ENCODE results near the gene DCAF10. TPM values are rescaled to one million over a fixed set of nuclear protein-coding genes. Genes with fewer than 3 reads are reported as not detected.
"Not testable (repeated sequence)": the region's sequence is repeated elsewhere in the genome, so short reads cannot be mapped to it uniquely, and the experiment has no call there.

Gene DCAF10, protein sequence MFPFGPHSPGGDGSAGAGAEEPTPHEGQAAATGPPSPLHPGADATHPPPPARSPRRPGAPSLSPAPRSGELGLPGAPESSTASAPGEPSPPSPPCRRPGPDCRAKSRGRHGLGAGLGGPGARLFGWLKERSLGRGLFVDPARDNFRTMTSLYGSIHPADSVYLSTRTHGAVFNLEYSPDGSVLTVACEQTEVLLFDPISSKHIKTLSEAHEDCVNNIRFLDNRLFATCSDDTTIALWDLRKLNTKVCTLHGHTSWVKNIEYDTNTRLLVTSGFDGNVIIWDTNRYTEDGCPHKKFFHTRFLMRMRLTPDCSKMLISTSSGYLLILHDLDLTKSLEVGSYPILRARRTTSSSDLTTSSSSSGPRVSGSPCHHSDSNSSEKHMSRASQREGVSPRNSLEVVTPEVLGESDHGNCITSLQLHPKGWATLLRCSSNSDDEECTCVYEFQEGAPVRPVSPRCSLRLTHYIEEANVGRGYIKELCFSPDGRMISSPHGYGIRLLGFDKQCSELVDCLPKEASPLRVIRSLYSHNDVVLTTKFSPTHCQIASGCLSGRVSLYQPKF
- total RNA-seq (28.5 TPM), polyA plus RNA-seq (ENCODE audit: insufficient read depth, low read depth, low replicate concordance) (10.6 TPM)
- long read RNA-seq, donor 1, partial matches to known transcripts: 12 of 13 reads
- long read RNA-seq, donor 1, other reads (novel, unspliced or antisense): 0 of 13 reads
- long read RNA-seq, donor 2: 0 reads
- long read RNA-seq, donor 3, partial matches to known transcripts: 5 of 6 reads
- long read RNA-seq, donor 3, other reads (novel, unspliced or antisense): 0 of 6 reads
- long read RNA-seq, donor 4, partial matches to known transcripts: 0 of 3 reads
- long read RNA-seq, donor 4, other reads (novel, unspliced or antisense): 0 of 3 reads
- long read RNA-seq, donor 5, partial matches to known transcripts: 0 of 1 reads
- long read RNA-seq, donor 5, other reads (novel, unspliced or antisense): 0 of 1 reads
- long read RNA-seq, donor 6: 0 reads
- long read RNA-seq, donor 7, transcript DCAF10-202 (7 exons, 3,862 nt): major isoform, 24 of 56 reads
- long read RNA-seq, donor 7, partial matches to known transcripts: 5 of 56 reads
- long read RNA-seq, donor 7, other reads (novel, unspliced or antisense): 27 of 56 reads
- long read RNA-seq, donor 8, partial matches to known transcripts: 21 of 22 reads
- long read RNA-seq, donor 8, other reads (novel, unspliced or antisense): 0 of 22 reads
- long read RNA-seq, donor 9, partial matches to known transcripts: 0 of 1 reads
- long read RNA-seq, donor 9, other reads (novel, unspliced or antisense): 0 of 1 reads
- long read RNA-seq, donor 10, transcript DCAF10-202 (7 exons, 3,862 nt): major isoform, 6 of 15 reads
- long read RNA-seq, donor 10, partial matches to known transcripts: 9 of 15 reads
- long read RNA-seq, donor 10, other reads (novel, unspliced or antisense): 0 of 15 reads

DNA sequence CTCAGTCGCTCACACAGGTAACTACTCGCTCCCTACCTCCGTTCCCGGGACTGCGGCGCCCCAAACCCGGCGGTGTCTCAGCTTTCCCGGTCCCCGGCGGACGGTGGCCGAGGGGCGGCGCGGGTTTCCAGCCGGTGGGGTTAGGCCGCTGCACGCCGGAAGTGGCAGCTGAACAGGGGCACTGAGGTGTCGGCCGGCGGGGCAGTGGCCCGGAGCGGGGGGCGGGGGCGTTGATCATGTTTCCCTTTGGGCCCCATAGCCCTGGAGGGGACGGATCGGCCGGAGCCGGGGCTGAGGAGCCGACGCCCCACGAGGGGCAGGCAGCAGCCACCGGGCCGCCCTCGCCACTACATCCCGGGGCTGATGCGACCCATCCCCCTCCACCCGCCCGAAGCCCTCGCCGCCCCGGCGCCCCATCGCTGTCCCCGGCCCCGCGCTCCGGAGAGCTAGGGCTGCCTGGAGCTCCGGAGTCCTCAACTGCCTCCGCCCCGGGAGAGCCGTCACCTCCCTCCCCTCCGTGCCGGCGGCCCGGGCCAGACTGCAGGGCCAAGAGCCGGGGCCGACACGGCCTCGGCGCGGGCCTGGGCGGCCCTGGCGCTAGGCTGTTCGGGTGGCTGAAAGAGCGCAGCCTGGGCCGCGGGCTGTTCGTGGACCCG, at the start of gene DCAF10:
DCAF10 (plus strand) TSS at position 167 of the 656 bp plus-strand sequence; CDS start at position 237, 70 bp downstream.
- DNase-seq (peak; percentile 93 to 96 (median 94)), FAIRE-seq (no peak)
- H3K4me1 ChIP-seq (ENCODE audit: control insufficient read depth in 2 of 3, insufficient read depth in 2 of 3, low read depth in 1 of 3, low read length in 3 of 3): peaks cover 0 to 12% (median 4%) of the 10 kb centered on the region in 3 donors
- intact Hi-C loops (cut with DNase I): no loop called here
- no peaks in the 10 kb centered on the region for H3K27me3 ChIP-seq (ENCODE audit: control insufficient read depth, insufficient read depth, low read length)
- no peaks in the 10 kb centered on the region for H3K36me3 ChIP-seq (ENCODE audit: control insufficient read depth in 2 of 3, insufficient read depth in 3 of 3, low read length in 3 of 3)
- TF ChIP-seq, protein P1, sequence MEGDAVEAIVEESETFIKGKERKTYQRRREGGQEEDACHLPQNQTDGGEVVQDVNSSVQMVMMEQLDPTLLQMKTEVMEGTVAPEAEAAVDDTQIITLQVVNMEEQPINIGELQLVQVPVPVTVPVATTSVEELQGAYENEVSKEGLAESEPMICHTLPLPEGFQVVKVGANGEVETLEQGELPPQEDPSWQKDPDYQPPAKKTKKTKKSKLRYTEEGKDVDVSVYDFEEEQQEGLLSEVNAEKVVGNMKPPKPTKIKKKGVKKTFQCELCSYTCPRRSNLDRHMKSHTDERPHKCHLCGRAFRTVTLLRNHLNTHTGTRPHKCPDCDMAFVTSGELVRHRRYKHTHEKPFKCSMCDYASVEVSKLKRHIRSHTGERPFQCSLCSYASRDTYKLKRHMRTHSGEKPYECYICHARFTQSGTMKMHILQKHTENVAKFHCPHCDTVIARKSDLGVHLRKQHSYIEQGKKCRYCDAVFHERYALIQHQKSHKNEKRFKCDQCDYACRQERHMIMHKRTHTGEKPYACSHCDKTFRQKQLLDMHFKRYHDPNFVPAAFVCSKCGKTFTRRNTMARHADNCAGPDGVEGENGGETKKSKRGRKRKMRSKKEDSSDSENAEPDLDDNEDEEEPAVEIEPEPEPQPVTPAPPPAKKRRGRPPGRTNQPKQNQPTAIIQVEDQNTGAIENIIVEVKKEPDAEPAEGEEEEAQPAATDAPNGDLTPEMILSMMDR (IDR thresholded peaks at IDR 0.05; ENCODE audit: borderline replicate concordance, extremely low read depth, insufficient read depth): no peak
- H3K4me3 ChIP-seq (ENCODE audit: low read length in 3 of 3): peak within 1 kb of the TSS; percentile 90 to 98 (median 94)
- peak within 1 kb of the TSS; percentile 81 to 93 (median 90) for H3K9ac ChIP-seq (ENCODE audit: low read length in 3 of 3)
- H3K27ac ChIP-seq (ENCODE audit: low read depth in 2 of 2, low read length in 2 of 2): peak within 1 kb of the TSS; percentile 82 to 88
- no peaks in the 10 kb centered on the region for H3K9me3 ChIP-seq (ENCODE audit: control insufficient read depth in 2 of 3, insufficient read depth in 1 of 3, low read length in 3 of 3)

DNA sequence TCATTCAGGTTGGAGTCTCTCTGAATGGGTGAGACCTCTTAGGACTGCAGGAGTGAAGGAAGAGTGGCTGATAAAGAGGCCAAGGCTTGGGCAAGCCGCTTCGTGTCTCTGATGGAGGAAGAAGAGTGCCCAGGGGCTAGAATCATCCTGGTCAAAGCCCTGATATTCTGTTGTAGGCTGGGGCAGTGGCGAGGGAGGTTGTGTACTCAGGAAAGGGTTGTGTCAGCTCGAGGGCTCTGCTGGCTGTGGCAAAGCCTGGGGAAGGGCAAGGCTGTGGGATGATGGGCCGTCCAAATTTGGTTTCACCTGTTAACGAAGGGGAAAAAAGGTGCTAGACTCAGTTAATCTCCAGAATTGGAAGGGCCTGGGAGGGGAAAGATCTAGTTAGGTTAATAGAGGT, 49.4 kb upstream of the DCAF10 start:
- no peak overlapping the region for H3K9ac ChIP-seq (ENCODE audit: low read length in 3 of 3)

DNA sequence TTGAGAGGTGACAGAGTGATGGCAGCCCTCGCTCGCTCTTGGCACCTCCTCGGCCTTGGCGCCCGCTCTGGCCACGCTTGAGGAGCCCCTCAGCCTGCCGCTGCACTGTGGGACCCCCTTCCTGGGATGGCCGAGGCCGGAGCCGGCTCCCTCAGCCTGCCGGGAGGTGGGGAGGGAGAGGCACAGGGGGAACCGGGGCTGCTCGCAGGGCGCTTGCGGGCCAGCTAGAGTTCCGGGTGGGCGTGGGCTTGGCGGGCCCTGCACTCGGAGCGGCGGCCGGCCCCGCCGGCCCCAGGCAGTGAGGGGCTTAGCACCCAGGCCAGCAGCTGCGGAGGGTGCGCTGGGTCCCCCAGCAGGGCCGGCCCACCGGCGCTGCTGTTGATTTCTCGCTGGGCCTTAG, 48.9 kb upstream of the DCAF10 start:
- H3K27me3 ChIP-seq (ENCODE audit: control insufficient read depth, insufficient read depth, low read length); H3K4me1 ChIP-seq (ENCODE audit: control insufficient read depth in 2 of 3, insufficient read depth in 2 of 3, low read depth in 1 of 3, low read length in 3 of 3); H3K36me3 ChIP-seq (ENCODE audit: control insufficient read depth in 2 of 3, insufficient read depth in 3 of 3, low read length in 3 of 3); H3K9me3 ChIP-seq (ENCODE audit: control insufficient read depth in 2 of 3, insufficient read depth in 1 of 3, low read length in 3 of 3); FAIRE-seq; H3K4me3 ChIP-seq (ENCODE audit: low read length in 3 of 3); DNase-seq; H3K9ac ChIP-seq (ENCODE audit: low read length in 3 of 3); H3K27ac ChIP-seq (ENCODE audit: low read depth in 2 of 2, low read length in 2 of 2); intact Hi-C loops (cut with DNase I): not testable (repeated sequence)

More for the DNA sequence above, 49.4 kb upstream of the DCAF10 start:
- Histone ChIP-seq H3K27ac (ENCODE audit: low read depth in 2 of 2, low read length in 2 of 2) (no peak overlapping the region), H3K4me3 (ENCODE audit: low read length in 3 of 3) (no peak overlapping the region), H3K36me3 (ENCODE audit: control insufficient read depth in 2 of 3, insufficient read depth in 3 of 3, low read length in 3 of 3) (no peaks in the 10 kb centered on the region), H3K27me3 (ENCODE audit: control insufficient read depth, insufficient read depth, low read length) (no peaks in the 10 kb centered on the region), H3K9me3 (ENCODE audit: control insufficient read depth in 2 of 3, insufficient read depth in 1 of 3, low read length in 3 of 3) (peaks cover 0 to 4% (median 0%) of the 10 kb centered on the region in 3 donors), H3K4me1 (ENCODE audit: control insufficient read depth in 2 of 3, insufficient read depth in 2 of 3, low read depth in 1 of 3, low read length in 3 of 3) (peaks cover 2 to 7% (median 5%) of the 10 kb centered on the region in 3 donors)
- intact Hi-C loops (cut with DNase I): no loop called here
- TF ChIP-seq, protein P1 (IDR thresholded peaks at IDR 0.05; ENCODE audit: borderline replicate concordance, extremely low read depth, insufficient read depth): no peak
- DNase-seq (no peak), FAIRE-seq (no peak)

DNA sequence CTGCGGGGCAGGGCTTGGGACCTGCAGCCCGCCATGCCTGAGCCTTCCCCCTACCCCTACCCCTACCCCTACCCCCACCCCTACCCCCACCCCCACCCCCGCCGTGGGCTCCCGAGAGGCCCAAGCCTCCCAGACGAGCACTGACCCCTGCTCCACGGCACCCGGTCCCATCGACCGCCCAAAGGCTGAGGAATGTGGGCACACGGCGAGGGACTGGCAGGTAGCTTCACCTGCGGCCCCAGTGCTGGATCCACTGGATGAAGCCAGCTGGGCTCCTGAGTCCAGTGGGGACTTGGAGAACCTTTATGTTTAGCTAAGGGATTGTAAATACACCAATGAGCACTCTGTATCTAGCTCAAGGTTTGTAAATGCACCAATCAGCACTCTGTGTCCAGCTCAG, 48.5 kb upstream of the DCAF10 start:
- FAIRE-seq; H3K4me3 ChIP-seq (ENCODE audit: low read length in 3 of 3); H3K9me3 ChIP-seq (ENCODE audit: control insufficient read depth in 2 of 3, insufficient read depth in 1 of 3, low read length in 3 of 3); H3K27me3 ChIP-seq (ENCODE audit: control insufficient read depth, insufficient read depth, low read length); H3K27ac ChIP-seq (ENCODE audit: low read depth in 2 of 2, low read length in 2 of 2); H3K4me1 ChIP-seq (ENCODE audit: control insufficient read depth in 2 of 3, insufficient read depth in 2 of 3, low read depth in 1 of 3, low read length in 3 of 3); intact Hi-C loops (cut with DNase I); H3K36me3 ChIP-seq (ENCODE audit: control insufficient read depth in 2 of 3, insufficient read depth in 3 of 3, low read length in 3 of 3); DNase-seq; H3K9ac ChIP-seq (ENCODE audit: low read length in 3 of 3): not testable (repeated sequence)

All from kidney (tissue), 22 donors.